ENCODE data around the gene PARP9. TPM values are rescaled to one million over a fixed set of nuclear protein-coding genes. Genes with fewer than 3 reads are reported as not detected.
"Not testable (repeated sequence)": the region's sequence is repeated elsewhere in the genome, so short reads cannot be mapped to it uniquely, and the experiment has no call there.

The PARP9 gene
- total RNA-seq, 2 experiments from 2014 or later, result 0.57 to 1.4 TPM

DNA sequence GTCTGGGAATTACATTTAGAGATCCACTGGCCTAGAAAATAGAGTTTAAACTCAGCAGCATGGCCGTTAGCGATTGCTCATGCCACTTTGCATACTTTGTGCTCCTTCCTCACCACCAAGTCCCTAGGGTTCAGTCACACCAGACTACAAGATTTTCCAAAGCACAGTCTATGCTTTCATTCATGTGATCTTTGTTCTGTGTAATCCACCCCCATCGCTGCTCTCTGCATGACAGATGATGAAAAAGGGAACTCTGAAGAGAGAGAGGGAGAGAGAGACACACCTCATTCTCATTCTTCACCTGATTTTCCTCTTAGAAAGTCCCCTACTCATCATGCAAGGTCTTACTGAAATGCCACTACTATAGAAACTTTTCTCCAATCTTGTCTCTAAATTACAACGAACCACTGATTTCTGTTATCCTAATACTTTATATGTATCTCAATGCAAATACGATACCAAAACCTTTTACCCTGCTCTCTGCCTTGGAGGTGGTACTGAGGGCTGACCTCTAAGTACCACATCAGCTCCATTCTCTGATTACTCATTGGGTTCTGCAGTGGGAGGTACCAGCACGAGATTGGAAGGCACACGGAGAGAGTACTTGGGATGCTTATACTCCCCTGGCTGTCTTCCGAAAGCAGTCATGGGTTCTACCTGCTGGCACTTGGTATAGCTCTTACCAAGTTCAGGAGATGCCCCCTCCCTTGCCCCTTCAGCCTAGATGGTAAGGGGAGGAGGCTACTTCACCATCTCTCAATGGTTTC, 12.3 kb upstream of the PARP9 start:
- no peaks in the 10 kb centered on the region; the same call in 1 of the 2 replicates for H3K36me3 ChIP-seq (ENCODE audit: insufficient read depth, low read length)
- no peak for TF ChIP-seq EZH2phosphoT487 (IDR thresholded peaks at IDR 0.05; ENCODE audit: borderline replicate concordance, low read depth, low read length)
- TF ChIP-seq, protein P1, sequence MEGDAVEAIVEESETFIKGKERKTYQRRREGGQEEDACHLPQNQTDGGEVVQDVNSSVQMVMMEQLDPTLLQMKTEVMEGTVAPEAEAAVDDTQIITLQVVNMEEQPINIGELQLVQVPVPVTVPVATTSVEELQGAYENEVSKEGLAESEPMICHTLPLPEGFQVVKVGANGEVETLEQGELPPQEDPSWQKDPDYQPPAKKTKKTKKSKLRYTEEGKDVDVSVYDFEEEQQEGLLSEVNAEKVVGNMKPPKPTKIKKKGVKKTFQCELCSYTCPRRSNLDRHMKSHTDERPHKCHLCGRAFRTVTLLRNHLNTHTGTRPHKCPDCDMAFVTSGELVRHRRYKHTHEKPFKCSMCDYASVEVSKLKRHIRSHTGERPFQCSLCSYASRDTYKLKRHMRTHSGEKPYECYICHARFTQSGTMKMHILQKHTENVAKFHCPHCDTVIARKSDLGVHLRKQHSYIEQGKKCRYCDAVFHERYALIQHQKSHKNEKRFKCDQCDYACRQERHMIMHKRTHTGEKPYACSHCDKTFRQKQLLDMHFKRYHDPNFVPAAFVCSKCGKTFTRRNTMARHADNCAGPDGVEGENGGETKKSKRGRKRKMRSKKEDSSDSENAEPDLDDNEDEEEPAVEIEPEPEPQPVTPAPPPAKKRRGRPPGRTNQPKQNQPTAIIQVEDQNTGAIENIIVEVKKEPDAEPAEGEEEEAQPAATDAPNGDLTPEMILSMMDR (conservative IDR thresholded peaks at IDR 0.05; ENCODE audit: low read length), result no peak
- DNase-seq (ENCODE audit: low spot score), result peak; percentile 96
- H3K9me2 ChIP-seq (ENCODE audit: insufficient read depth, low read length), result no peaks in the 10 kb centered on the region
- peaks cover 72% of the 10 kb centered on the region for H3K4me1 ChIP-seq (ENCODE audit: insufficient read depth, low read length, poor library complexity, severe bottlenecking)
- BruUV-seq (replicated peaks), result no TSS peak
- peak overlapping the region; percentile 89 for H3K4me2 ChIP-seq (ENCODE audit: low read length)
- H3K4me3 ChIP-seq (ENCODE audit: low read depth, low read length, poor library complexity, severe bottlenecking), result peak overlapping the region; percentile 55
- intact Hi-C loops (cut with micrococcal nuclease; ENCODE audit: unreplicated experiment), result no loop called here
- peaks cover 8% of the 10 kb centered on the region for H3K9me3 ChIP-seq (ENCODE audit: low read length)
- no peaks in the 10 kb centered on the region for H4K20me1 ChIP-seq (ENCODE audit: insufficient read depth, low read length)
- H3K27ac ChIP-seq (ENCODE audit: low read depth, low read length, poor library complexity, severe bottlenecking), result peak overlapping the region; percentile 89
- ChIA-PET POLR2A (interaction anchor here (0.6 to 1.0 kb wide), 5 partner anchors 44 to 194 kb away, joined by 3 to 4 read pairs (median 3); partner anchors contain the start of genes MIX23 and WDR5B), CTCF (ENCODE audit: unreplicated experiment) (no interaction called here)
- no peaks in the 10 kb centered on the region for H3K79me2 ChIP-seq (ENCODE audit: insufficient read depth, low read depth, low read length)
- peak overlapping the region; percentile 55 for H2AFZ ChIP-seq (ENCODE audit: low read length)

DNA sequence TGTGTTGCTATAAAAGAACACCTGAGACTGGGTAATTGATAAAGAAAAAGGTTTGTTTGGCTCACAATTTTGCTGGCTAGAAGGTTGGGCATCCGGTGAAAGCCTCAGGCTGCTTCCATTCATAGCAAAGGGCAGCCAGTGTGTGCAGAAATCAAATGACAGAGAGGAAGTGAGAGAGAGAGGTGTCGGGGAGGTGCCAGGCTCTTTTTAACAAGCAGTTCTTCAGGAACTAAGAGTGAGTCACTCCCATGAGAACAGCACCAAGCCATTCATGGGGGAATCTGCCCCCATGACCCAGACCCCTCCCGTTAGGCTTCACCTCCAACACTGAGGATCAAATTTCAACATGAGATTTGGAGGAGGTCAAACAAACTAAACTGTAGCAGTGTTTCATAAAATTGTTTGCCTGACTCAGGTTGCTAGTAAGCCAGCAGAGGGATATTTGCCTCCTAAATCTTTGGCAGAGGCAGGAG, 8.9 kb upstream of the PARP9 start:
- POLR2A ChIA-PET, result interaction anchor here (1.8 kb wide), 1 partner anchor 27 kb away, joined by 4 read pairs; no protein-coding TSS in a partner anchor
- peak overlapping the region; percentile 10 for H3K4me3 ChIP-seq (ENCODE audit: low read depth, low read length, poor library complexity, severe bottlenecking)
- intact Hi-C loops (cut with micrococcal nuclease; ENCODE audit: unreplicated experiment), result no loop called here
- no peaks in the 10 kb centered on the region for H3K9me3 ChIP-seq (ENCODE audit: low read length)
- H3K79me2 ChIP-seq (ENCODE audit: insufficient read depth, low read depth, low read length), result no peaks in the 10 kb centered on the region
- H2AFZ ChIP-seq (ENCODE audit: low read length), result no peak overlapping the region; the same call in 1 of the 2 replicates
- DNase-seq (ENCODE audit: low spot score), result peak; percentile 77
- no peaks in the 10 kb centered on the region for H3K9me2 ChIP-seq (ENCODE audit: insufficient read depth, low read length)
- peaks cover 65% of the 10 kb centered on the region for H3K4me1 ChIP-seq (ENCODE audit: insufficient read depth, low read length, poor library complexity, severe bottlenecking)
- no peaks in the 10 kb centered on the region for H3K36me3 ChIP-seq (ENCODE audit: insufficient read depth, low read length)
- H3K27ac ChIP-seq (ENCODE audit: low read depth, low read length, poor library complexity, severe bottlenecking), result peak overlapping the region; percentile 19
- no TSS peak for BruUV-seq (replicated peaks)
- no peaks in the 10 kb centered on the region for H4K20me1 ChIP-seq (ENCODE audit: insufficient read depth, low read length)
- H3K4me2 ChIP-seq (ENCODE audit: low read length), result peak overlapping the region; percentile 59
- CTCF ChIA-PET (ENCODE audit: unreplicated experiment), result no interaction called here
- TF ChIP-seq, protein P1 (conservative IDR thresholded peaks at IDR 0.05; ENCODE audit: low read length), result no peak
- no peak for TF ChIP-seq EZH2phosphoT487 (IDR thresholded peaks at IDR 0.05; ENCODE audit: borderline replicate concordance, low read depth, low read length)

DNA sequence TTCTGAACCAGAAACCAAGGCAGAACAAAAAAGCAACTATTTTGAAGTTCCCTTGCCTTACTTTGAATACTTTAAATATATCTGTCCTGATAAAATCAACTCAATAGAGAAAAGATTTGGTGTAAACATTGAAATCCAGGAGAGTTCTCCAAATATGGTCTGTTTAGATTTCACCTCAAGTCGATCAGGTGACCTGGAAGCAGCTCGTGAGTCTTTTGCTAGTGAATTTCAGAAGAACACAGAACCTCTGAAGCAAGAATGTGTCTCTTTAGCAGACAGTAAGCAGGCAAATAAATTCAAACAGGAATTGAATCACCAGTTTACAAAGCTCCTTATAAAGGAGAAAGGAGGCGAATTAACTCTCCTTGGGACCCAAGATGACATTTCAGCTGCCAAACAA, 4.7 kb upstream of the PARP9 start:
- H3K36me3 ChIP-seq (ENCODE audit: insufficient read depth, low read length), result no peaks in the 10 kb centered on the region
- TF ChIP-seq EZH2phosphoT487 (IDR thresholded peaks at IDR 0.05; ENCODE audit: borderline replicate concordance, low read depth, low read length), result no peak
- TF ChIP-seq, protein P1 (conservative IDR thresholded peaks at IDR 0.05; ENCODE audit: low read length), result no peak
- DNase-seq (ENCODE audit: low spot score), result no peak
- ChIA-PET POLR2A (no interaction called here), CTCF (ENCODE audit: unreplicated experiment) (no interaction called here)
- H2AFZ ChIP-seq (ENCODE audit: low read length), result no peak overlapping the region
- no peak overlapping the region for H3K27ac ChIP-seq (ENCODE audit: low read depth, low read length, poor library complexity, severe bottlenecking)
- no peaks in the 10 kb centered on the region for H3K9me3 ChIP-seq (ENCODE audit: low read length)
- no peak overlapping the region for H3K4me3 ChIP-seq (ENCODE audit: low read depth, low read length, poor library complexity, severe bottlenecking)
- intact Hi-C loops (cut with micrococcal nuclease; ENCODE audit: unreplicated experiment), result loop anchor here (10.0 kb wide), 1 partner anchor 466 kb away; no protein-coding TSS in a partner anchor
- no peaks in the 10 kb centered on the region for H3K79me2 ChIP-seq (ENCODE audit: insufficient read depth, low read depth, low read length)
- BruUV-seq (replicated peaks), result no TSS peak
- H3K4me2 ChIP-seq (ENCODE audit: low read length), result peak overlapping the region; percentile 12
- no peaks in the 10 kb centered on the region for H4K20me1 ChIP-seq (ENCODE audit: insufficient read depth, low read length)
- no peaks in the 10 kb centered on the region for H3K9me2 ChIP-seq (ENCODE audit: insufficient read depth, low read length)
- H3K4me1 ChIP-seq (ENCODE audit: insufficient read depth, low read length, poor library complexity, severe bottlenecking), result peaks cover 37% of the 10 kb centered on the region

GRCh38 chr3:122568131-122568530, 4.0 kb upstream of the PARP9 start:
- H3K9me3 ChIP-seq (ENCODE audit: low read length); H2AFZ ChIP-seq (ENCODE audit: low read length); H4K20me1 ChIP-seq (ENCODE audit: insufficient read depth, low read length); H3K9me2 ChIP-seq (ENCODE audit: insufficient read depth, low read length); H3K79me2 ChIP-seq (ENCODE audit: insufficient read depth, low read depth, low read length); H3K4me3 ChIP-seq (ENCODE audit: low read depth, low read length, poor library complexity, severe bottlenecking); H3K36me3 ChIP-seq (ENCODE audit: insufficient read depth, low read length); POLR2A ChIA-PET; H3K27ac ChIP-seq (ENCODE audit: low read depth, low read length, poor library complexity, severe bottlenecking); BruUV-seq (replicated peaks); CTCF ChIA-PET (ENCODE audit: unreplicated experiment); DNase-seq (ENCODE audit: low spot score): not testable (repeated sequence)
- Histone ChIP-seq H3K4me2 (ENCODE audit: low read length) (peak overlapping the region; percentile 12; the same call in 1 of the 2 replicates), H3K4me1 (ENCODE audit: insufficient read depth, low read length, poor library complexity, severe bottlenecking) (peaks cover 35% of the 10 kb centered on the region)
- intact Hi-C loops (cut with micrococcal nuclease; ENCODE audit: unreplicated experiment), result loop anchor here (10.0 kb wide), 1 partner anchor 467 kb away; no protein-coding TSS in a partner anchor

Data from OCI-LY7 (cell line).